ENCODE results near the gene RELT. TPM values are rescaled to one million over a fixed set of nuclear protein-coding genes. Genes with fewer than 3 reads are reported as not detected.

RELT gene
- total RNA-seq, 1 experiment from 2014 or later: 10.2 TPM

DNA sequence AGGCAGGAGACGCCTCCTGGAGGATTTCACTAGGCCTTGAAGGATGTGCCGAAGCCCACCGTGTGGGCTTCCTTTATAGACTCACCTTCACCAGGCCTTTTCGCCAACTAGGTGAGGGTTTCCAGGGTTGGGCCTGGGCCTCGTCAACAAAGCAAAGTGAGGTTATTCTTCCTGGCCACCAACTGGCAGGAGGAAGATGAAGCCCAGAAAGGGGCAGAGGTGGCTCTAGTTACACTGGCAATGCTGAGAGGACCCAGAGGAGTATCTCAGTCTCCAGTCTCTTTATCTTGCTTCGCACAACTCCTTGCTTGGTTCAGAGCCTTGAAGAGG is 404 bp upstream of the RELT start:
- Histone ChIP-seq H2AK5ac (ENCODE audit: insufficient read length, low read length) (no peak overlapping the region), H3K9me3 (ENCODE audit: control insufficient read depth, low read depth, low read length) (no peaks in the 10 kb centered on the region), H2BK5ac (ENCODE audit: insufficient read length, low read length) (no peak overlapping the region), H3T11ph (ENCODE audit: low read length) (no peak overlapping the region), H3K4ac (ENCODE audit: low read depth, low read length) (no peak overlapping the region), H3K27ac (ENCODE audit: insufficient read length, low read depth, low read length) (no peak overlapping the region), H2BK12ac (ENCODE audit: insufficient read length, low read depth, low read length) (no peak overlapping the region), H3K79me2 (ENCODE audit: insufficient read depth, low read length) (no peaks in the 10 kb centered on the region; the same call in 1 of the 2 replicates), H3K18ac (ENCODE audit: insufficient read length, low read depth, low read length) (no peak overlapping the region), H3K23me2 (ENCODE audit: insufficient read length, low read depth, low read length, poor library complexity, severe bottlenecking) (peaks cover 6% of the 10 kb centered on the region), H3K9ac (ENCODE audit: extremely low read depth, insufficient read length, low read length) (no peak overlapping the region), H3K4me1 (ENCODE audit: insufficient read depth, low read length) (peaks cover 3% of the 10 kb centered on the region; the same call in 1 of the 2 replicates), H4K8ac (replicated peaks; ENCODE audit: insufficient read length, low read depth, low read length) (no peak overlapping the region), H4K5ac (ENCODE audit: insufficient read length, low read depth, low read length) (no peak overlapping the region), H2BK20ac (ENCODE audit: low read depth, low read length, poor library complexity, severe bottlenecking) (no peak overlapping the region), H3K27me3 (ENCODE audit: insufficient read depth, low read length) (no peaks in the 10 kb centered on the region; the same call in 1 of the 2 replicates), H4K20me1 (ENCODE audit: control insufficient read depth, insufficient read depth, insufficient read length) (no peaks in the 10 kb centered on the region), H2BK120ac (ENCODE audit: low read depth, low read length, poor library complexity, severe bottlenecking) (no peak overlapping the region), H3K4me2 (ENCODE audit: insufficient read depth, insufficient read length, low read length) (no peak overlapping the region), H3K56ac (ENCODE audit: insufficient read length, low read depth, low read length) (no peak overlapping the region), H3K14ac (ENCODE audit: insufficient read depth, low read length) (no peak overlapping the region), H2BK15ac (ENCODE audit: low read depth, low read length) (no peak overlapping the region), H3K79me1 (ENCODE audit: insufficient read depth, low read depth, low read length, poor library complexity, severe bottlenecking) (no peaks in the 10 kb centered on the region), H4K91ac (ENCODE audit: insufficient read length, low read depth, low read length) (no peak overlapping the region), H3K23ac (ENCODE audit: insufficient read length, low read depth, low read length) (no peak overlapping the region), H2AFZ (ENCODE audit: low read length) (no peak overlapping the region)
- Mint-ChIP-seq H3K27me3 (ENCODE audit: low read depth) (peaks cover 25% of the 10 kb centered on the region), H3K9me3 (no peaks in the 10 kb centered on the region), H3K27ac (no peak overlapping the region), H3K4me3 (peak overlapping the region; percentile 76 to 80), H3K4me1 (peaks cover 19% of the 10 kb centered on the region in 2 experiments), H3K36me3 (ENCODE audit: insufficient read depth in 1 of 3, low read depth in 3 of 3) (no peaks in the 10 kb centered on the region; a peak in 1 of 7 replicates)
- WGBS (ENCODE audit: extremely low coverage, insufficient read length, low lambda C conversion rate): no CpG with 5 or more reads among the region's 6 CpGs
- TF ChIP-seq, protein P1, sequence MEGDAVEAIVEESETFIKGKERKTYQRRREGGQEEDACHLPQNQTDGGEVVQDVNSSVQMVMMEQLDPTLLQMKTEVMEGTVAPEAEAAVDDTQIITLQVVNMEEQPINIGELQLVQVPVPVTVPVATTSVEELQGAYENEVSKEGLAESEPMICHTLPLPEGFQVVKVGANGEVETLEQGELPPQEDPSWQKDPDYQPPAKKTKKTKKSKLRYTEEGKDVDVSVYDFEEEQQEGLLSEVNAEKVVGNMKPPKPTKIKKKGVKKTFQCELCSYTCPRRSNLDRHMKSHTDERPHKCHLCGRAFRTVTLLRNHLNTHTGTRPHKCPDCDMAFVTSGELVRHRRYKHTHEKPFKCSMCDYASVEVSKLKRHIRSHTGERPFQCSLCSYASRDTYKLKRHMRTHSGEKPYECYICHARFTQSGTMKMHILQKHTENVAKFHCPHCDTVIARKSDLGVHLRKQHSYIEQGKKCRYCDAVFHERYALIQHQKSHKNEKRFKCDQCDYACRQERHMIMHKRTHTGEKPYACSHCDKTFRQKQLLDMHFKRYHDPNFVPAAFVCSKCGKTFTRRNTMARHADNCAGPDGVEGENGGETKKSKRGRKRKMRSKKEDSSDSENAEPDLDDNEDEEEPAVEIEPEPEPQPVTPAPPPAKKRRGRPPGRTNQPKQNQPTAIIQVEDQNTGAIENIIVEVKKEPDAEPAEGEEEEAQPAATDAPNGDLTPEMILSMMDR (conservative IDR thresholded peaks at IDR 0.05): no peak
- DNase-seq: no peak

All from H9 (cell line).